ENCODE measurements around the gene MAF.

Gene MAF

GRCh38 chr16:79618041-79618691 is 17.6 kb upstream of the MAF start:
- H3K4me3 ChIP-seq (ENCODE audit: low read depth, low read length) = no peak overlapping the region
- DNase-seq (ENCODE audit: low read depth) = no peak

- no peak overlapping the region for H3K4me3 ChIP-seq (ENCODE audit: low read depth, low read length)
- DNase-seq (ENCODE audit: low read depth) = no peak
Observed at GRCh38 chr16:79613009-79613408, 12.5 kb upstream of the MAF start.

GRCh38 chr16:79612207-79612606 is 11.7 kb upstream of the MAF start:
- H3K4me3 ChIP-seq (ENCODE audit: low read depth, low read length) = no peak overlapping the region
- no peak for DNase-seq (ENCODE audit: low read depth)

GRCh38 chr16:79610771-79611170 is 10.2 kb upstream of the MAF start:
- no peak overlapping the region for H3K4me3 ChIP-seq (ENCODE audit: low read depth, low read length)
- no peak for DNase-seq (ENCODE audit: low read depth)

GRCh38 chr16:79609861-79610260 is 9.3 kb upstream of the MAF start:
- H3K4me3 ChIP-seq (ENCODE audit: low read depth, low read length) = no peak overlapping the region

GRCh38 chr16:79608976-79609375 is 8.4 kb upstream of the MAF start:
- DNase-seq (ENCODE audit: low read depth) = no peak
- H3K4me3 ChIP-seq (ENCODE audit: low read depth, low read length) = no peak overlapping the region

More at GRCh38 chr16:79609861-79610260, 9.3 kb upstream of the MAF start:
- DNase-seq (ENCODE audit: low read depth) = no peak

- no peak overlapping the region for H3K4me3 ChIP-seq (ENCODE audit: low read depth, low read length)
- DNase-seq (ENCODE audit: low read depth) = no peak
Observed at GRCh38 chr16:79607587-79607986, 7.0 kb upstream of the MAF start.

GRCh38 chr16:79605999-79606398 is 5.5 kb upstream of the MAF start:
- DNase-seq (ENCODE audit: low read depth) = no peak
- H3K4me3 ChIP-seq (ENCODE audit: low read depth, low read length) = no peak overlapping the region

- H3K4me3 ChIP-seq (ENCODE audit: low read depth, low read length) = no peak overlapping the region
- DNase-seq (ENCODE audit: low read depth) = no peak
Observed at GRCh38 chr16:79603055-79603454, 2.5 kb upstream of the MAF start.

GRCh38 chr16:79602628-79603014 is 2.1 kb upstream of the MAF start:
- no peak overlapping the region for H3K4me3 ChIP-seq (ENCODE audit: low read depth, low read length)
- no peak for DNase-seq (ENCODE audit: low read depth)

- peak overlapping the region; percentile 56 for H3K4me3 ChIP-seq (ENCODE audit: low read depth, low read length)
- DNase-seq (ENCODE audit: low read depth) = peak; percentile 12
Observed at GRCh38 chr16:79601931-79602627, 1.5 kb upstream of the MAF start.

- peak overlapping the region; percentile 56 for H3K4me3 ChIP-seq (ENCODE audit: low read depth, low read length)
- DNase-seq (ENCODE audit: low read depth) = no peak
Observed at GRCh38 chr16:79601092-79601930, 774 bp upstream of the MAF start.

GRCh38 chr16:79599837-79600637 is 500 bp downstream of the MAF start:
- no peak for DNase-seq (ENCODE audit: low read depth)
- H3K4me3 ChIP-seq (ENCODE audit: low read depth, low read length) = peak overlapping the region; percentile 56

GRCh38 chr16:79599256-79599836 is 1.2 kb downstream of the MAF start:
- no peak for DNase-seq (ENCODE audit: low read depth)
- peak overlapping the region; percentile 56 for H3K4me3 ChIP-seq (ENCODE audit: low read depth, low read length)

GRCh38 chr16:79598348-79599181 is 2.0 kb downstream of the MAF start:
- DNase-seq (ENCODE audit: low read depth) = peak; percentile 13
- H3K4me3 ChIP-seq (ENCODE audit: low read depth, low read length) = peak overlapping the region; percentile 40

GRCh38 chr16:79598063-79598347 is 2.5 kb downstream of the MAF start:
- peak overlapping the region; percentile 40 for H3K4me3 ChIP-seq (ENCODE audit: low read depth, low read length)
- no peak for DNase-seq (ENCODE audit: low read depth)

- no peak for DNase-seq (ENCODE audit: low read depth)
- H3K4me3 ChIP-seq (ENCODE audit: low read depth, low read length) = peak overlapping the region; percentile 40
Observed at GRCh38 chr16:79597277-79598062, 3.1 kb downstream of the MAF start.

GRCh38 chr16:79595931-79596450 is 4.5 kb downstream of the MAF start:
- no peak for DNase-seq (ENCODE audit: low read depth)

More at GRCh38 chr16:79595931-79596450, 4.5 kb downstream of the MAF start:
- H3K4me3 ChIP-seq (ENCODE audit: low read depth, low read length) = no peak overlapping the region
